ENCODE measurements around the gene CREB1. TPM values are rescaled to one million over a fixed set of nuclear protein-coding genes. Genes with fewer than 3 reads are reported as not detected.

The CREB1 gene
- polyA plus RNA-seq, 1 of the 3 experiments (the other 2 are of a cell fraction): 14.5 TPM

GRCh38 chr2:207558079-207558491, 28.3 kb downstream of the CREB1 start:
- H3K9me3 ChIP-seq: no peaks in the 10 kb centered on the region
- H3K27me3 ChIP-seq (ENCODE audit: insufficient read depth): no peaks in the 10 kb centered on the region
- peaks cover 37 to 38% of the 10 kb centered on the region in 2 experiments for H3K36me3 ChIP-seq (replicated peaks in 1 of 2; ENCODE audit: control insufficient read depth in 1 of 2, insufficient read depth in 2 of 2, low read length in 1 of 2)
- H3K4me1 ChIP-seq (ENCODE audit: control insufficient read depth in 1 of 2, insufficient read depth in 2 of 2, low read depth in 1 of 2, low read length in 1 of 2): peaks cover 0 to 14% of the 10 kb centered on the region in 2 experiments; a peak in 2 of 4 replicates
- WGBS (ENCODE audit: low lambda C conversion rate): 79% methylated on average over 1 of the region's 1 CpG
- no peak for TF ChIP-seq RXRA (IDR thresholded peaks at IDR 0.05; ENCODE audit: borderline replicate concordance, low read depth)
- no peak for TF ChIP-seq TAF1 (IDR thresholded peaks at IDR 0.05; ENCODE audit: borderline replicate concordance, low read depth, low read length)
- TF ChIP-seq POLR2AphosphoS5 (IDR thresholded peaks at IDR 0.05; ENCODE audit: low read depth, low read length): no peak
- no peak for TF ChIP-seq RAD21 (IDR thresholded peaks at IDR 0.05; ENCODE audit: low read length)
- no peak for TF ChIP-seq GATA2 (CRISPR knock-in tag; IDR thresholded peaks at IDR 0.05)
- TF ChIP-seq YY1 (IDR thresholded peaks at IDR 0.05; ENCODE audit: low read depth): no peak
- no peak for TF ChIP-seq NFIC (IDR thresholded peaks at IDR 0.05; ENCODE audit: borderline replicate concordance)
- TF ChIP-seq FOSL2 (IDR thresholded peaks at IDR 0.05; ENCODE audit: borderline replicate concordance, low read depth): no peak
- TF ChIP-seq, protein P1, sequence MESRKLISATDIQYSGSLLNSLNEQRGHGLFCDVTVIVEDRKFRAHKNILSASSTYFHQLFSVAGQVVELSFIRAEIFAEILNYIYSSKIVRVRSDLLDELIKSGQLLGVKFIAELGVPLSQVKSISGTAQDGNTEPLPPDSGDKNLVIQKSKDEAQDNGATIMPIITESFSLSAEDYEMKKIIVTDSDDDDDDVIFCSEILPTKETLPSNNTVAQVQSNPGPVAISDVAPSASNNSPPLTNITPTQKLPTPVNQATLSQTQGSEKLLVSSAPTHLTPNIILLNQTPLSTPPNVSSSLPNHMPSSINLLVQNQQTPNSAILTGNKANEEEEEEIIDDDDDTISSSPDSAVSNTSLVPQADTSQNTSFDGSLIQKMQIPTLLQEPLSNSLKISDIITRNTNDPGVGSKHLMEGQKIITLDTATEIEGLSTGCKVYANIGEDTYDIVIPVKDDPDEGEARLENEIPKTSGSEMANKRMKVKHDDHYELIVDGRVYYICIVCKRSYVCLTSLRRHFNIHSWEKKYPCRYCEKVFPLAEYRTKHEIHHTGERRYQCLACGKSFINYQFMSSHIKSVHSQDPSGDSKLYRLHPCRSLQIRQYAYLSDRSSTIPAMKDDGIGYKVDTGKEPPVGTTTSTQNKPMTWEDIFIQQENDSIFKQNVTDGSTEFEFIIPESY (IDR thresholded peaks at IDR 0.05; ENCODE audit: borderline replicate concordance, low read depth): no peak
- TF ChIP-seq EZH2phosphoT487 (IDR thresholded peaks at IDR 0.05; ENCODE audit: borderline replicate concordance, low read depth): no peak
- TF ChIP-seq SIN3A (IDR thresholded peaks at IDR 0.05; ENCODE audit: borderline replicate concordance, low read depth, low read length): no peak
- TF ChIP-seq, protein P2, sequence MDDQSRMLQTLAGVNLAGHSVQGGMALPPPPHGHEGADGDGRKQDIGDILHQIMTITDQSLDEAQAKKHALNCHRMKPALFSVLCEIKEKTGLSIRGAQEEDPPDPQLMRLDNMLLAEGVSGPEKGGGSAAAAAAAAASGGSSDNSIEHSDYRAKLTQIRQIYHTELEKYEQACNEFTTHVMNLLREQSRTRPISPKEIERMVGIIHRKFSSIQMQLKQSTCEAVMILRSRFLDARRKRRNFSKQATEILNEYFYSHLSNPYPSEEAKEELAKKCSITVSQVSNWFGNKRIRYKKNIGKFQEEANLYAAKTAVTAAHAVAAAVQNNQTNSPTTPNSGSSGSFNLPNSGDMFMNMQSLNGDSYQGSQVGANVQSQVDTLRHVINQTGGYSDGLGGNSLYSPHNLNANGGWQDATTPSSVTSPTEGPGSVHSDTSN (IDR thresholded peaks at IDR 0.05): no peak
- H4K20me1 ChIP-seq (ENCODE audit: insufficient read depth): peaks cover 3% of the 10 kb centered on the region; the same call in 1 of the 2 replicates
- H3K4me2 ChIP-seq: no peak overlapping the region
- H3K79me2 ChIP-seq (ENCODE audit: insufficient read depth): peaks cover 50% of the 10 kb centered on the region
- ChIA-PET POLR2A (no interaction called here), CTCF (no interaction called here)
- no peaks in the 10 kb centered on the region for H3K9me2 ChIP-seq
- DNase-seq: no peak
- H3K9ac ChIP-seq: no peak overlapping the region
- H3K4me3 ChIP-seq (ENCODE audit: low read depth in 2 of 2, low read length in 1 of 2): no peak overlapping the region
- H2AFZ ChIP-seq (ENCODE audit: low read depth): no peak overlapping the region
- H3F3A ChIP-seq (replicated peaks; ENCODE audit: insufficient read depth): peaks cover 8% of the 10 kb centered on the region
- no peak overlapping the region; a peak in 1 of 4 replicates for H3K27ac ChIP-seq (ENCODE audit: low read depth in 2 of 2, low read length in 1 of 2)

DNA sequence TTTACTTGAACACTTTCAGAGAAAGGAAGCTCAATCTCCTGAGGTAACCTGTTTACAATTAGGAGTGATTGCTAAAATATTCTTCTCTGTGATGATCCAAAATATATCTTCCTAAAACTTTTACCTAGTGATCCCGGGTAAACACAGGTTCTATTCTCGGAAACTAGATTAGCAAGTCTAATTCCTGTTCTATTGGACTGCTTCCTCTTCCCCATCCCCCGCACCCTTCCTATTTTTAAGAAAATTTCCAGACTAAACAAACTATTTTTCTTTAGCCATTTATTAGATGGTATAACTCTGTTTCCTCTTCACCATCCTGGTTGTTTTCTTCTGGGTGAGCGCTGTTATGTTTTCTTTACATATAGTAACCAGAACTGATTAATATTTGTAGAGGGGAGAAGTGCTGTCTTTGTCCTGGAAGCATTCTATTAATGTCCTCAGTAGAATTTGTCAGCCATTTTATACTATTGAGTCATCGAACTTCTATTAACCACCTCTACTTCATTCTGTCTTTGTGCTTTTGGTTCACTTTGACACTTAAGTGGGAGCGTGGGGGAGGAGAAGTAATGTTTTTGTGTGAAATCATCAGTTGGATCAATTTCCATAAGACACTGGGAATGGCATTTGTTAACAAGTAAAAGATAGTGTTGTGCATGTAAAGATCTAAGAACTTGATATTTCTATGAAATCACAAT, 31.8 kb downstream of the CREB1 start:
- TF ChIP-seq, protein P3, sequence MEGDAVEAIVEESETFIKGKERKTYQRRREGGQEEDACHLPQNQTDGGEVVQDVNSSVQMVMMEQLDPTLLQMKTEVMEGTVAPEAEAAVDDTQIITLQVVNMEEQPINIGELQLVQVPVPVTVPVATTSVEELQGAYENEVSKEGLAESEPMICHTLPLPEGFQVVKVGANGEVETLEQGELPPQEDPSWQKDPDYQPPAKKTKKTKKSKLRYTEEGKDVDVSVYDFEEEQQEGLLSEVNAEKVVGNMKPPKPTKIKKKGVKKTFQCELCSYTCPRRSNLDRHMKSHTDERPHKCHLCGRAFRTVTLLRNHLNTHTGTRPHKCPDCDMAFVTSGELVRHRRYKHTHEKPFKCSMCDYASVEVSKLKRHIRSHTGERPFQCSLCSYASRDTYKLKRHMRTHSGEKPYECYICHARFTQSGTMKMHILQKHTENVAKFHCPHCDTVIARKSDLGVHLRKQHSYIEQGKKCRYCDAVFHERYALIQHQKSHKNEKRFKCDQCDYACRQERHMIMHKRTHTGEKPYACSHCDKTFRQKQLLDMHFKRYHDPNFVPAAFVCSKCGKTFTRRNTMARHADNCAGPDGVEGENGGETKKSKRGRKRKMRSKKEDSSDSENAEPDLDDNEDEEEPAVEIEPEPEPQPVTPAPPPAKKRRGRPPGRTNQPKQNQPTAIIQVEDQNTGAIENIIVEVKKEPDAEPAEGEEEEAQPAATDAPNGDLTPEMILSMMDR (IDR thresholded peaks at IDR 0.05): no peak
- TF ChIP-seq JUND (IDR thresholded peaks at IDR 0.05) (peak; percentile 14; the same call in 1 of the 2 replicates), ELF1 (IDR thresholded peaks at IDR 0.05) (no peak), FOXM1 (IDR thresholded peaks at IDR 0.05; ENCODE audit: low read depth) (no peak), FOSL2 (IDR thresholded peaks at IDR 0.05; ENCODE audit: borderline replicate concordance, low read depth) (no peak)
- H3K27ac ChIP-seq (ENCODE audit: low read depth in 2 of 2, low read length in 1 of 2): peak overlapping the region in 1 of 2 experiments; percentile 24; a peak in 2 of 4 replicates
- ChIA-PET POLR2A (no interaction called here), CTCF (no interaction called here)
- H3K9ac ChIP-seq: no peak overlapping the region
- peaks cover 5% of the 10 kb centered on the region for H3F3A ChIP-seq (replicated peaks; ENCODE audit: insufficient read depth)
- H3K36me3 ChIP-seq (replicated peaks in 1 of 2; ENCODE audit: control insufficient read depth in 1 of 2, insufficient read depth in 2 of 2, low read length in 1 of 2): peaks cover 47 to 53% of the 10 kb centered on the region in 2 experiments
- no peak for DNase-seq
- WGBS (ENCODE audit: low lambda C conversion rate): 91% methylated on average over 6 of the region's 6 CpGs
- H3K4me1 ChIP-seq (ENCODE audit: control insufficient read depth in 1 of 2, insufficient read depth in 2 of 2, low read depth in 1 of 2, low read length in 1 of 2): peaks cover 0 to 20% of the 10 kb centered on the region in 2 experiments; a peak in 2 of 4 replicates
- no peaks in the 10 kb centered on the region for H3K27me3 ChIP-seq (ENCODE audit: insufficient read depth)
- no peak overlapping the region for H2AFZ ChIP-seq (ENCODE audit: low read depth)
- H3K9me3 ChIP-seq: no peaks in the 10 kb centered on the region
- H3K79me2 ChIP-seq (ENCODE audit: insufficient read depth): peaks cover 19% of the 10 kb centered on the region
- no peaks in the 10 kb centered on the region for H4K20me1 ChIP-seq (ENCODE audit: insufficient read depth)
- no peak overlapping the region for H3K4me2 ChIP-seq
- H3K9me2 ChIP-seq: no peaks in the 10 kb centered on the region
- H3K4me3 ChIP-seq (ENCODE audit: low read depth in 2 of 2, low read length in 1 of 2): no peak overlapping the region

All from SK-N-SH (cell line).